HG02943 (cell line): ENCODE data around the gene STARD7.
"Not testable (repeated sequence)": the region's sequence is repeated elsewhere in the genome, so short reads cannot be mapped to it uniquely, and the experiment has no call there.

ENCODE experiments used
- ATAC-seq: cut with Tn5 transposase; IDR thresholded peaks from one replicate; pipeline ENCODE4 v1.9.1; 2021; ENCODE audit warnings: mild to moderate bottlenecking, low read depth, moderate library complexity; ENCODE audit not compliant: unreplicated experiment

Gene STARD7

DNA sequence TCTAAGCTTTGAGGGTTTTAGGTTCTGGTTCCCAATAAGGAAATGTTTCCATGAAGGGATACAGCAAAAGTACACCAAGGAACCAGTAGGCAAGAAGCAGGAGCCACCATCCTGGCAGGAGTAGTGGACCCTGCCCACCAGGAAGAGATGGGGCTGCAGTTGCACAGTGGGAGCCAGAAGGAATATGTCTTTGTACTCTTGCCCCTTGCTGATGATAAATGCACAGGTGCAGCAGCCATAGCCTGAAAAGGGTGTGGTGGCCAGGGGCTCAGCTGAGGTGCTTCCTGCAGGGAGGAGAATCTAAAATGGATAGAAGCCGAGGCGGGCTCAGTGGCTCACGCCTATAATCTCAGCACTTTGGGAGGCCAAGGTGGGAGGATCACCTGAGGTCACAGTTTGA, 29.6 kb upstream of the STARD7 start:
- ATAC-seq: no peak

DNA sequence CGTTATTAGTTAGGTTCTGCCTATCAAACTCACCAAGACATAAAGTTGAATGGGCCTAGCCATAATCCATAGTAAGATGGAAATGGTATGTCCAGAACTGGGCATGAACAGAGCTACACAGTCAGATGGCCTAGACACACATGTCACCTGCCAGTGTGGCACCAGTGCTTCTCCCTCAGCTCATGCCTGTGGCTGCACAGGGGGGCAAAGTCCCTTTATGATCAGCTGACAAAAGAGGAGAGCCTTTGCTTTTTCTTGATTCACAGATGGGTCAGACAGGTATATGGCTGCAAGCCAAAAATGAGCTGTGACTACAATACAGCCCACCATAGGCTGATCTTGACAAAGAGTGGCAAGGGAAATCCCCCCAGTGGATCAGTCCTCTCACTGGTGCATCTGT, 28.3 kb upstream of the STARD7 start:
- no peak for ATAC-seq

DNA sequence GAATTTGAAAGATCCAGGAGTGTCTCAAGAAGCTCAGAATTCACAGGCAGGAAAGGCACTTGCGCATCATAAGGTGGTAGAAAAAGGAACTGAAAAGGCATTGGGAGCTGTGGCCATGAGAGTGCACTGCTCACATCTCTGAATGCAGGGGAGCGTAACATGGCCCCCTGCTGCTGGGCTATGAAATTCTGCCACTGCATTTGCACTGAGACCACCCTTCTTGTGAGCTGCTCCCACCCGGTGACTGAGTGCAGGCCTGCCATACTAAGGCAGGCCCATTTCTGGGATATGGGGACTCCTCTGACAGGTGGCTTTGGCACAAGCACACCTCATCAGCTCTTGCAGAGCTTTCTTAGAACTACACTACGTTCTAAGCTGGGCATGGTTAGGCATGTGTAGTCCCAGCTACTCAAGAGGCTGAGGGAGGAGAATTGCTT, 25.3 kb upstream of the STARD7 start:
- ATAC-seq: peak; percentile 79

- no peak for ATAC-seq
Measured at GRCh38 chr2:96233436-96233835, 24.8 kb upstream of the STARD7 start.

- no peak for ATAC-seq
Measured at GRCh38 chr2:96231316-96231715, 22.7 kb upstream of the STARD7 start.

DNA sequence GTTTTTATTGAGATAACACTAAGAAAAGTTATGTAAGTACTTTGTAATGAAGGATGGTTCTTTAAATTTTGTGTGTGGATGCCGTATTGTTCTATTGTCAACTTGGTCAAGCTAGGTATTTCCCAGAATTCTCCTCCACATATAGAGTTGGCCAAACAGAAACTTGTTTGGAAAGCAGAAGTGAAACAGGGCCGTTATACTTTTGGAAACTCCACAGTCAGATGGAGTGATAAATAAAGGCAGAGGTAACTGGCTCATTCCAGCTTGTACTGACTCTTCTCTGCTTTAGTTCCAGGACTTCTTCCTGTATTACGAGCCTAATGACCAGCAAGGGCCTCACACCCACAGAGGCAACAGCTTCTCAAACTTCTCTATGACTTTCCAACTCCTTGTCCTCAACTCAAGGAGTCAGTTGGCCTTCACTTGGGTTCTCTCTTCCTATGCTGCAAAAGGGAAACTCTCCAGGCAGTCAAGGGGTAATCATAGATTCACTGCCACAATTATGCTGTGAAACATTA, 16.4 kb upstream of the STARD7 start:
- no peak for ATAC-seq

GRCh38 chr2:96221106-96221505, 12.5 kb upstream of the STARD7 start:
- not testable (repeated sequence) for ATAC-seq

DNA sequence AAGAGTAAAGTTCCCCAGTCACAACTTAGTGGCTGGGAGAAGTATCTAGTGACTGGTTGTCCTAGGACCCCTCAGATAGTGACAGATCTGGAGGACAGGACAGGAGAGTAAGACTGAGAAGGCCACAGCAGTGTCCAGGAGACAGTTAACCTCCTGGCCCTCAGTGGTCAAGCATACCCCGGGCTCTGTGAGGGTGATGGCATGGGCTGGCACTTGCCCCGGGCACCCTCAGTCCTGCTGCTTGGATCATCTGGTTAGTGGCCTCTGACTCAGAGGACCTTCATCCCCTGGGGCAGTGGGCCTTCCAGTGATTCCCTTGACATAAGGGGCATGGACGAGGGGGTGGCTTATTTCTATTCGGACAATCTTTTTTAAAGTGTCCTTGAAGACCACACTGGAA, 11.3 kb upstream of the STARD7 start:
- ATAC-seq: not testable (repeated sequence)

DNA sequence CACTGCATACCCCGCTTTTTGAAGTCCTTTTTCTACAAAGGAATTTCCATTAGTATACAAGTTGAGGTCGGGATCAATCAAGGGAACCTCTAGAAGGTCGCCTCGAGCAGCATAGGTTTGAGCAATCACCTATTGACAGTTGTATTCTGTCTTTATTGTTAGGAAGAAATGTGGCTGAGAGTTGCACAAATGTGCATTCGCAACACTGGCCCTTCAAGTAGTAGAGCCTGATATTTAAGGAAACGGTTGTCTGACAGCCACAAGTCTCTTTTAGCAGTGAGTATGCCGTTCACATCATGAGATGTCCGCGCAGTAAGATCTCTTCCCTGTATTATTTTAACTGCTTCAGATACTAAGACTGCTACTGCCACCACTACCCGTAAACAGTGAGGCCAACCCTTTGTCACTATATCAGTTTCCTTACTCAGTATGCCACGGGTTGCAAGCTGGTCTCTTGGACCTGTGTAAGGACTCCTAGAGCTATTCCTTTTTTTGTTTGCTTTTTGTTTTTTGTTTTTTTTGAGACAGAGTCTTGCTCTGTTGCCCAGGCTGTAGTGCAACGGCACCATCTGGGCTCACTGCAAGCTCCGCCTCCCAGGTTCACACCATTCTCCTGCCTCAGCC, 10.0 kb upstream of the STARD7 start:
- no peak for ATAC-seq

- no peak for ATAC-seq
Measured at GRCh38 chr2:96214554-96214953, 5.9 kb upstream of the STARD7 start.

DNA sequence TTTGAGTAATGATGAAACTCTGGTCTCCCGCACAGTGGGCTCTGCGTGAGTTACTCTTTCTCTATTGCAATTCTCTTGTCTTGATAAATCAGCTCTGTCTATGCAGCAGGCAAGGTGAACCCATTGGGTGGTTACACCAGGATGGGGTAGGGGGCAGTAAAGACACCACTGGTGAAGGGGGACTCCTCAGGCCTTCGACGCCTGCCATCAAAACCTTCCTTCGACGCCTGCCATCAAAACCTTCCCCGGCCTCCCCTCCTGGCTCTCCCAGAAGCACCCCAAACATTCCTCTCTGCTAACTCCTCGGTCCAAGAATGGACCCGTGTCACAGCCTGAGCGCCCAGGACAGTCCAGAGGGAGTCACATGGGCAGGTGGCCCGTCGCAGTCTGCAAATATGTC, 4.8 kb upstream of the STARD7 start:
- ATAC-seq: no peak

GRCh38 chr2:96212339-96212738, 3.7 kb upstream of the STARD7 start:
- no peak for ATAC-seq

- no peak for ATAC-seq
Measured at GRCh38 chr2:96209729-96210085, 1.1 kb upstream of the STARD7 start.

DNA sequence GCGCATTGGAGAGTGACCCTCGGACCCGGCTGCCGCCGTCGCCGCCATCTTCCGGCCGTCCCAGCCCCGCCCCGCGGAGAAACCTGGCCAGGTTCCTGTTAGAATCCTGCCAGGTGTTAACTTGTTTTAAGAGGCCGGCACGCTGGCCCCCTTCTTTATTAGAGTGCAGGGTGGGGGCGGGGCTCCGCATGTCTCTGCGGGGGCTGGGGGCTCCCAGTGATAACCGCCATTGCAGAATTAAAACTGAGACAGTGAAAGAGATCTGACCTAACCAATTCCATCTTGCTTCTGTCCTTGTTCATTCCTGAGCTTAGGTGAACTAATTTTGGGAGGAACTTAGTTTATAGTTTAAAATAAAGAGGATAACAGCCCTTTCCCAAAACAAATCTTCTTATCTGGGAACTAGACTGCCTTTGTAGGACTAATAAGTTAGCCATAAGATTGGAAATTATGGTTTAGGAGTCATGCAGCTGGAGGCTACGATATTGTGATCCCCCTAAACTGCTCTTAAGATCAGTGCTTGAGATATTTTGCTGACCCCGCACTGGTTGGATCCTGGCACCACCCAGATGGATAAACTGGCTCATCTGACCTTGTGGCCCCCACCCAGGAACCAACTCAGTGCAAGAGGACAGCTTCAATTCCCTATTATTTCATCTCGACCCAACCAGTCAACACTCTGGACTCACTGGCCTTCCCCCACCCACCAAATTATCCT, 543 bp upstream of the STARD7 start:
- ATAC-seq: no peak

DNA sequence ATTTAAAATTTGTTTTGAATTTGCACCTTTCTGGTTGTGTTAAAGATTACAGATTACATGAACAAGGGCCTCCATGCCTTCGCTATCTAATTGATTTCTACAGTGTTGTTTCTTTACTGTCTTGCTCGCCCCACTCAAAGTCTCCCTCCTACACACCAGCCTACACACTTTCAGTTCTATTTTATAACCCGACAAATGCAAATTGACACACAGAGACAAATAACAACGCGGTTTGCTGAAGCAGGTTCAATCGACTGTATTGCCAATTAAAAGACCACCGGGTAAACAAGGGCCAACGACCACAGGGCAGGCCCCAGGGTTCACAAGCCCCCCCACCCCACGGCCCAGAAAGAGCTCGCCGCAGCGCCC, 869 bp downstream of the STARD7 start:
- ATAC-seq: peak; percentile 15

- no peak for ATAC-seq
Measured at GRCh38 chr2:96207073-96207773, 1.4 kb downstream of the STARD7 start.

DNA sequence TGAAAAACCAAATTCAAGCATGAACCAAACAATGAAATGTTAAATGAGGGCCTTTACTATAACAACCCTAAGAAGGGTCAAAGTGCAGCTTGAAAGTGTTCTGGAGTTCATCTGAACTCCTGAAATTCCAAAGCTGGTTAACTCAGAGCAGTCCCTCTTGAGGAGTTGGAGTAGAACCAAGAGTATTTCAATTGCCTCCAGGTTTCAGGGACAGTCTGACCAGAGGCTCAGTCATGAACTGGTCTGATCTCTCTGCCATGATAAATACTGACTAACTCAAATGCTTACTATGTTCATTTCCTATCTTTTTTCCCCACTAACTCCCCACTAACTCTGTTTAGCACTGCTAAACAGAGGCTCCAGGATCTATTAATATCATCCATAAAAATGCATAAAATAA, 2.7 kb downstream of the STARD7 start:
- no peak for ATAC-seq

GRCh38 chr2:96204836-96205624, 3.6 kb downstream of the STARD7 start:
- no peak for ATAC-seq

- ATAC-seq: no peak
Measured at GRCh38 chr2:96203130-96204028, 5.2 kb downstream of the STARD7 start.
